K562 (cell line): Measurements from ENCODE around the gene MECR. TPM values are rescaled to one million over a fixed set of nuclear protein-coding genes. Genes with fewer than 3 reads are reported as not detected.

ENCODE experiments used
- ATAC-seq: fragments of 200-7000 bp; cut with Tn5 transposase; 3 replicates; pipeline ENCODE4 v1.9.1; 2020; ENCODE audit warnings: moderate library complexity
- BruUV-seq: library from RNA; stranded (reverse); fragments of 400-500 nt; replicated peaks from 2 replicates; lab custom pipeline; 2021; lab: Mats Ljungman, UMichigan
- CTCF ChIA-PET: fragments of 300-600 bp; formaldehyde crosslinking; extraction: SDS; loops from one replicate; lab custom pipeline; 2021; ENCODE audit warnings: low intra/inter-chr PET ratio; lab: Yijun Ruan, JAX
- POLR2A ChIA-PET: fragments of 300-600, 350-650 bp; sonication (Branson Sonifier 250); formaldehyde crosslinking; extraction: SDS; loops from one replicate; lab custom pipeline; 2021; ENCODE audit warnings: antibody characterized with exemption, inconsistent platforms; lab: Yijun Ruan, JAX
- DNase-seq, 4 experiments: peaks; one replicate each; pipeline versions ENCODE4 v3.0.0 to v3.0.0-alpha.2; 2011 to 2018; ENCODE audit warnings: low spot score in 3 of 4, mixed read lengths in 3 of 4; ENCODE audit errors: extremely low read depth in 1 of 4
- FAIRE-seq: peaks from 2 replicates; lab custom pipeline; 2011; peaks lifted over from hg19 to GRCh38; lab: Jason Lieb, UNC
- H2AFZ ChIP-seq: 2 replicates; pipeline ENCODE4 v1.6.0; 2011; ENCODE audit warnings: low read depth, low read length, control low read depth, inconsistent platforms
- H3K27ac ChIP-seq: fragments of 200-600 bp; 3 replicates; pipeline ENCODE4 v1.8.0; 2011; ENCODE audit warnings: low read depth, mild to moderate bottlenecking, control low read depth, inconsistent platforms, low read length, moderate library complexity, mixed read lengths; ENCODE audit errors: extremely low read depth
- H3K27me3 ChIP-seq, 2 experiments: fragments of 300-600 bp in 1 of 2; 2 replicates in 1 of 2; 3 replicates in 1 of 2; pipeline versions ENCODE4 v1.6.0 to v1.8.0; 2011; ENCODE audit warnings: inconsistent platforms in 2 of 2, low read length in 2 of 2, mild to moderate bottlenecking in 1 of 2, mixed read lengths in 1 of 2, moderate library complexity in 1 of 2; ENCODE audit not compliant: control insufficient read depth in 2 of 2, insufficient read depth in 2 of 2
- H3K36me3 ChIP-seq: fragments of 300-600 bp; 3 replicates; pipeline ENCODE4 v1.8.0; 2011; ENCODE audit warnings: mild to moderate bottlenecking, low read length, inconsistent platforms; ENCODE audit not compliant: control insufficient read depth, insufficient read depth
- H3K4me1 ChIP-seq, 2 experiments: fragments of 200-600 bp in 1 of 2; replicated peaks in 1 of 2; 2 replicates in 1 of 2; 3 replicates in 1 of 2; pipeline versions ENCODE4 v1.5.1 to v1.8.0; 2011; ENCODE audit warnings: inconsistent platforms in 2 of 2, low read length in 2 of 2, mild to moderate bottlenecking in 1 of 2, mixed read lengths in 1 of 2, moderate library complexity in 1 of 2; ENCODE audit not compliant: control insufficient read depth in 2 of 2, insufficient read depth in 2 of 2
- H3K4me2 ChIP-seq: 2 replicates; pipeline ENCODE4 v1.6.1; 2011; ENCODE audit warnings: low read length, control low read depth, inconsistent platforms, mixed read lengths; ENCODE audit not compliant: insufficient read depth
- H3K4me3 ChIP-seq: fragments of 200-600 bp; sonication (generic), shearing (Covaris generic); 2 replicates; pipeline ENCODE4 v1.5.1; 2016; ENCODE audit warnings: control low read depth, inconsistent platforms
- H3K79me2 ChIP-seq: fragments of 200-600 bp; 3 replicates; pipeline ENCODE4 v1.8.0; 2011; ENCODE audit warnings: low read length, inconsistent platforms; ENCODE audit not compliant: control insufficient read depth, insufficient read depth
- H3K9ac ChIP-seq, 2 experiments: 2 replicates each; pipeline versions ENCODE4 v1.6.0 to v1.6.1; 2011; ENCODE audit warnings: low read depth in 2 of 2, low read length in 2 of 2, control low read depth in 1 of 2, inconsistent platforms in 1 of 2, mild to moderate bottlenecking in 1 of 2, mixed read lengths in 1 of 2; ENCODE audit not compliant: insufficient read depth in 1 of 2
- H3K9me1 ChIP-seq: one replicate; pipeline ENCODE4 v1.6.0; 2011; ENCODE audit warnings: inconsistent platforms, mild to moderate bottlenecking, low read length, moderate library complexity; ENCODE audit not compliant: control insufficient read depth, insufficient read depth
- H3K9me3 ChIP-seq: replicated peaks from 2 replicates; pipeline ENCODE4 v1.5.1; 2011; ENCODE audit warnings: low read depth, low read length, inconsistent platforms; ENCODE audit not compliant: control insufficient read depth, insufficient read depth
- H4K20me1 ChIP-seq: replicated peaks from 2 replicates; pipeline ENCODE4 v1.6.1; 2011; ENCODE audit warnings: low read length, inconsistent platforms, mixed read lengths; ENCODE audit not compliant: control insufficient read depth, insufficient read depth
- CEBPB ChIP-seq: fragments of 450-650 bp; IDR thresholded peaks from 2 replicates; pipeline ENCODE4 v1.6.1; 2016; ENCODE audit warnings: missing genetic modification characterization, missing compliant biosample characterization
- HINFP ChIP-seq: fragments of 450-650 bp; conservative IDR thresholded peaks from 2 replicates; pipeline ENCODE4 v1.6.1; 2016; ENCODE audit warnings: missing genetic modification characterization, low read depth, mild to moderate bottlenecking, control low read depth, missing compliant biosample characterization
- PYGO2 ChIP-seq: fragments of 450-650 bp; IDR thresholded peaks from 2 replicates; pipeline ENCODE4 v1.6.1; 2016; ENCODE audit warnings: mild to moderate bottlenecking, missing genetic modification characterization, moderate library complexity, missing compliant biosample characterization
- SIRT6 ChIP-seq: IDR thresholded peaks from one replicate; pipeline ENCODE4 v1.6.1; 2012; ENCODE audit warnings: low read depth, mild to moderate bottlenecking, control low read depth, inconsistent platforms, low read length, moderate library complexity
- SMARCA4 ChIP-seq: fragments of 450-650 bp; IDR thresholded peaks from 2 replicates; pipeline ENCODE4 v1.6.1; 2016
- SOX6 ChIP-seq: fragments of 450-650 bp; IDR thresholded peaks from 2 replicates; pipeline ENCODE4 v1.6.1; 2014; ENCODE audit warnings: mild to moderate bottlenecking
- ZBTB49 ChIP-seq: sonication (generic); formaldehyde crosslinking; IDR thresholded peaks from 2 replicates; pipeline ENCODE4 v1.8.0; 2022; ENCODE audit warnings: missing genetic modification reagents, mild to moderate bottlenecking, borderline replicate concordance
- ZNF449 ChIP-seq: fragments of 250-450 bp; sonication (Bioruptor Pico); IDR thresholded peaks from 2 replicates; pipeline ENCODE4 v1.8.0; 2022; ENCODE audit warnings: moderate library complexity, mild to moderate bottlenecking, inconsistent platforms
- ZNF707 ChIP-seq: fragments of 250-450 bp; sonication (Bioruptor Pico); conservative IDR thresholded peaks from 2 replicates; pipeline ENCODE4 v1.8.0; 2022; ENCODE audit warnings: inconsistent platforms, mild to moderate bottlenecking, moderate library complexity
- WGBS: fragments of 100-300 bp; shearing (Covaris generic); methylation state at CpG from one replicate; pipeline ENCODE4 v1.1.6; 2016; ENCODE audit warnings: low coverage, mixed read lengths; ENCODE audit not compliant: insufficient coverage; ENCODE audit errors: missing lambda C conversion rate; 5-methylcytosine and 5-hydroxymethylcytosine counted together
- in situ Hi-C: fragments of 300-500 bp; cut with MboI; formaldehyde crosslinking; loops from 4 replicates; pipeline ENCODE4 v1.15.0; 2018; ENCODE audit warnings: inconsistent platforms, mixed read lengths
- intact Hi-C: fragments of 100-400 bp; cut with micrococcal nuclease; formaldehyde crosslinking; loops from 2 replicates; pipeline ENCODE4 v1.14.2; 2022
- polyA plus RNA-seq, 8 experiments: library from polyadenylated mRNA; depleted of rRNA in 4 of 8; stranded (reverse) in 5 of 8; unstranded in 3 of 8; fragments of >200 nt; fragmentation: Nextera tagmentation in 2 of 8; fragmentation: Illumina TruSeq in 1 of 8; extraction: Ambion mirVana in 2 of 8; extraction: Trizol in 1 of 8; gene quantifications; 2 replicates each; pipeline versions ENCODE4 v1.2.1 to v1.2.3, GENCODE V29; 2011 to 2014; ENCODE audit warnings: inconsistent platforms in 1 of 8, missing spikeins in 1 of 8
- total RNA-seq, 7 experiments: library from RNA; depleted of rRNA in 6 of 7; stranded (reverse); fragments of >200 nt in 6 of 7; fragmentation: Illumina TruSeq in 2 of 7; extraction: Trizol in 2 of 7; gene quantifications; 2 replicates each; pipeline versions ENCODE4 v1.2.1 to v1.2.3, GENCODE V29; 2011 to 2021; ENCODE audit warnings: low replicate concordance in 1 of 7
- TF ChIP-seq, protein P1 (sequence below): fragments of 450-650 bp; IDR thresholded peaks from 2 replicates; pipeline ENCODE4 v1.6.1; 2018; ENCODE audit warnings: mild to moderate bottlenecking, low read depth; ENCODE audit not compliant: partially characterized antibody

The MECR gene
- total and polyA plus RNA-seq, 9 of the 15 experiments (the other 6 are each of a cell fraction or from before 2014, with no cell fraction given) = 10.4 to 58.6 (median 42.9) TPM

DNA sequence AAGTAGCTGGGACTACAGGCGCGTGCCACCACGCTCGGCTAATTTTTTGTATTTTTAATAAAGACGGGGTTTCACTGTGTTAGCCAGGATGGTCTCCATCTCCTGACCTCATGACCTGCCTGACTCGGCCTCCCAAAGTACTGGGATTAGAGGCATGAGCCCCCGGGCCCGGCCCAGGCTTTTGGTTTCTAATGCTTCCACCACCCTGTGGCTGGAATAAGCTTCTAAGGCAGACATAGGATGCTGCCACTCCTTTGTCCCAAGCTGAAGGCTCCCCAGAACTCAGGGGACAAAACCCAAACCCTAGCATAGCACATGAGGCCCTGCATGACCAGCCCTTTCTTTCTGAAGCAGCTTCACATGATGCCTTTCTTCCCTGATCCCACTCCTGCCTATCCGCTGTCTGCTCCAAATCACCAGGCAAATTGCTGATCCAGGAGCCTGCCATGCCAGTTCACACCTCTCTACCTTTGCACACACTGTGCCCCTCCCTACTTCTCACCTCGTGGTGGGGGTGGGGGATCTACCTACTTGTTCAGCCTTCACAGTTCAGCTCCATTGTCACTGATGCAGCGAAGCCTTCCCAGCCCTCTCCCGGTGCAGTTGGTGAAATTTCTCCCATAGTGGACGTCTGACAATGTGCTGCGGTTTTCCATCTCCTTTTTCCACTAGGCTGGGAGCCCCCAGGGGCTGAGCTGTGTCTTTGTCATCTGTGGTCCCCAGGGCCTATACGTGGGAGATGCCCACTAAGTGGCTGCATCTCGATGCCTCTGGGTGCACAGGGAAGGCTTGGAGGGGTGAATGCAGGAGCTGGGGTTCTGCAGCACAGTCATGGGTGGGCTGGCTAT is 12.5 kb upstream of the MECR start:
- ATAC-seq (no peak), FAIRE-seq (no peak), DNase-seq (no peak)
- H3K4me3 ChIP-seq = no peak overlapping the region
- no peak overlapping the region for H3K9ac ChIP-seq
- no peaks in the 10 kb centered on the region for H3K9me1 ChIP-seq
- no peak overlapping the region for H3K27ac ChIP-seq
- no peak overlapping the region for H2AFZ ChIP-seq
- BruUV-seq = no TSS peak
- 15% methylated on average over 16 of the region's 16 CpGs for WGBS
- H3K4me2 ChIP-seq = no peak overlapping the region
- no peaks in the 10 kb centered on the region for H3K79me2 ChIP-seq
- intact Hi-C loops = loop anchor here (5.0 kb wide), 1 partner anchor 1464 kb away; no protein-coding TSS in a partner anchor
- peaks cover 27 to 51% of the 10 kb centered on the region in 2 experiments; a peak in 4 of 5 replicates for H3K27me3 ChIP-seq
- H3K36me3 ChIP-seq = no peaks in the 10 kb centered on the region
- H4K20me1 ChIP-seq = peaks cover 24% of the 10 kb centered on the region
- H3K4me1 ChIP-seq = peaks cover 0 to 4% of the 10 kb centered on the region in 2 experiments; a peak in 3 of 5 replicates
- ChIA-PET CTCF (no interaction called here), POLR2A (interaction anchor here (0.5 to 1.5 kb wide), 4 partner anchors 13 to 255 kb away, joined by 3 to 4 read pairs (median 4); no protein-coding TSS in a partner anchor)
- no peaks in the 10 kb centered on the region for H3K9me3 ChIP-seq
- in situ Hi-C loops = no loop called here
- TF ChIP-seq CEBPB (tag) (no peak), SMARCA4 (no peak), ZNF707 (CRISPR knock-in tag) (no peak), PYGO2 (tag) (no peak), ZNF449 (CRISPR knock-in tag) (no peak), ZBTB49 (CRISPR knock-in tag) (no peak), SIRT6 (no peak), HINFP (tag) (no peak), SOX6 (no peak)
- TF ChIP-seq, protein P1, sequence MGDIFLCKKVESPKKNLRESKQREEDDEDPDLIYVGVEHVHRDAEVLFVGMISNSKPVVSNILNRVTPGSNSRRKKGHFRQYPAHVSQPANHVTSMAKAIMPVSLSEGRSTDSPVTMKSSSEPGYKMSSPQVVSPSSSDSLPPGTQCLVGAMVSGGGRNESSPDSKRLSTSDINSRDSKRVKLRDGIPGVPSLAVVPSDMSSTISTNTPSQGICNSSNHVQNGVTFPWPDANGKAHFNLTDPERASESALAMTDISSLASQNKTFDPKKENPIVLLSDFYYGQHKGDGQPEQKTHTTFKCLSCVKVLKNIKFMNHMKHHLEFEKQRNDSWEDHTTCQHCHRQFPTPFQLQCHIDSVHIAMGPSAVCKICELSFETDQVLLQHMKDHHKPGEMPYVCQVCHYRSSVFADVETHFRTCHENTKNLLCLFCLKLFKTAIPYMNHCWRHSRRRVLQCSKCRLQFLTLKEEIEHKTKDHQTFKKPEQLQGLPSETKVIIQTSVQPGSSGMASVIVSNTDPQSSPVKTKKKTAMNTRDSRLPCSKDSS = no peak
